Neural crest cell (in vitro differentiated cells): ENCODE measurements around the gene NPM1. TPM values are rescaled to one million over a fixed set of nuclear protein-coding genes. Genes with fewer than 3 reads are reported as not detected.

Source experiments
- DNase-seq: peaks from one replicate; pipeline ENCODE4 v3.0.0; 2021; ENCODE audit warnings: low read depth, mixed read lengths, low spot score
- H3K27ac Mint-ChIP-seq: one replicate; pipeline ENCODE4 v1.8.0; 2021; ENCODE audit warnings: mild to moderate bottlenecking, mixed read lengths; ENCODE audit not compliant: unreplicated experiment
- H3K27me3 Mint-ChIP-seq: 2 replicates; pipeline ENCODE4 v1.8.0; 2021; ENCODE audit warnings: low read depth, mild to moderate bottlenecking, mixed read lengths
- H3K36me3 Mint-ChIP-seq: 2 replicates; pipeline ENCODE4 v1.8.0; 2021; ENCODE audit warnings: low read depth, mild to moderate bottlenecking, mixed read lengths
- H3K4me1 Mint-ChIP-seq: 2 replicates; pipeline ENCODE4 v1.8.0; 2021; ENCODE audit warnings: mixed read lengths
- H3K4me3 Mint-ChIP-seq: one replicate; pipeline ENCODE4 v1.8.0; 2021; ENCODE audit warnings: mild to moderate bottlenecking, mixed read lengths
- H3K9me3 Mint-ChIP-seq: 2 replicates; pipeline ENCODE4 v1.8.0; 2021; ENCODE audit warnings: mixed read lengths
- CTCF ChIP-seq: fragments of 200-600 bp; sonication (generic); conservative IDR thresholded peaks from 2 replicates; pipeline ENCODE4 v1.5.0; 2021; ENCODE audit warnings: antibody characterized with exemption, mild to moderate bottlenecking
- total RNA-seq: library from RNA; stranded (reverse); gene quantifications from 2 replicates; pipeline ENCODE4 v1.2.1, GENCODE V29; 2021

The NPM1 gene
- total RNA-seq, 1 donor from 2014 or later: 2,514 TPM

- no peaks in the 10 kb centered on the region for H3K36me3 Mint-ChIP-seq
- H3K4me1 Mint-ChIP-seq: no peaks in the 10 kb centered on the region
- H3K27ac Mint-ChIP-seq: no peak overlapping the region
- no peaks in the 10 kb centered on the region for H3K27me3 Mint-ChIP-seq
- TF ChIP-seq CTCF: no peak
- no peaks in the 10 kb centered on the region for H3K9me3 Mint-ChIP-seq
- DNase-seq: no peak
- no peak overlapping the region for H3K4me3 Mint-ChIP-seq
Observed at GRCh38 chr5:171441246-171441791, 53.7 kb downstream of the NPM1 start.

- no peak for DNase-seq
- Mint-ChIP-seq H3K27ac (no peak overlapping the region), H3K36me3 (no peaks in the 10 kb centered on the region), H3K4me1 (peaks cover 1% of the 10 kb centered on the region), H3K4me3 (no peak overlapping the region), H3K9me3 (no peaks in the 10 kb centered on the region), H3K27me3 (no peaks in the 10 kb centered on the region)
- no peak for TF ChIP-seq CTCF
Observed at GRCh38 chr5:171442287-171443042, 54.8 kb downstream of the NPM1 start.

GRCh38 chr5:171444582-171444981 lies 56.9 kb downstream of the NPM1 start:
- Mint-ChIP-seq H3K36me3 (no peaks in the 10 kb centered on the region), H3K27ac (no peak overlapping the region), H3K9me3 (no peaks in the 10 kb centered on the region), H3K4me1 (peaks cover 19% of the 10 kb centered on the region), H3K4me3 (no peak overlapping the region), H3K27me3 (peaks cover 7% of the 10 kb centered on the region)
- no peak for DNase-seq
- no peak for TF ChIP-seq CTCF

- Mint-ChIP-seq H3K4me3 (no peak overlapping the region), H3K4me1 (peaks cover 26% of the 10 kb centered on the region), H3K9me3 (no peaks in the 10 kb centered on the region), H3K27ac (no peak overlapping the region), H3K36me3 (no peaks in the 10 kb centered on the region), H3K27me3 (peaks cover 7% of the 10 kb centered on the region)
- no peak for TF ChIP-seq CTCF
- no peak for DNase-seq
Observed at GRCh38 chr5:171445644-171446516, 58.2 kb downstream of the NPM1 start.

- no peak for TF ChIP-seq CTCF
- Mint-ChIP-seq H3K9me3 (no peaks in the 10 kb centered on the region), H3K36me3 (no peaks in the 10 kb centered on the region), H3K27me3 (peaks cover 7% of the 10 kb centered on the region), H3K27ac (no peak overlapping the region), H3K4me3 (no peak overlapping the region), H3K4me1 (peaks cover 26% of the 10 kb centered on the region)
- no peak for DNase-seq
Observed at GRCh38 chr5:171447226-171447625, 59.6 kb downstream of the NPM1 start.
